Kidney glomerular epithelial cell (primary cell): Measurements from ENCODE around the gene MYPN.
A peak's percentile ranks its signal among the peaks of the same experiment; 100 is the strongest.
"Not testable (repeated sequence)": the region's sequence is repeated elsewhere in the genome, so short reads cannot be mapped to it uniquely, and the experiment has no call there.

Experiments
- DNase-seq: peaks from one replicate; lab custom pipeline; 2025; lab: John Stamatoyannopoulos, UW

Gene MYPN

GRCh38 chr10:68135922-68136792 lies 26.9 kb downstream of the MYPN start:
- peak; percentile 80 for DNase-seq

- DNase-seq: no peak
Observed at GRCh38 chr10:68137171-68137570, 27.9 kb downstream of the MYPN start.

- DNase-seq: no peak
Observed at GRCh38 chr10:68138526-68138925, 29.2 kb downstream of the MYPN start.

GRCh38 chr10:68139448-68140272 lies 30.4 kb downstream of the MYPN start:
- no peak for DNase-seq

- DNase-seq: no peak
Observed at GRCh38 chr10:68142761-68143160, 33.5 kb downstream of the MYPN start.

GRCh38 chr10:68144709-68145108 lies 35.4 kb downstream of the MYPN start:
- no peak for DNase-seq

- DNase-seq: no peak
Observed at GRCh38 chr10:68145705-68146104, 36.4 kb downstream of the MYPN start.

- DNase-seq: no peak
Observed at GRCh38 chr10:68146133-68146532, 36.8 kb downstream of the MYPN start.

- DNase-seq: no peak
Observed at GRCh38 chr10:68151453-68151852, 42.2 kb downstream of the MYPN start.

- peak; percentile 92 for DNase-seq
Observed at GRCh38 chr10:68153473-68154210, 44.4 kb downstream of the MYPN start.

GRCh38 chr10:68154211-68154497 lies 44.9 kb downstream of the MYPN start:
- no peak for DNase-seq

GRCh38 chr10:68155615-68156210 lies 46.4 kb downstream of the MYPN start:
- no peak for DNase-seq

- DNase-seq: peak; percentile 29
Observed at GRCh38 chr10:68156373-68157185, 47.3 kb downstream of the MYPN start.

GRCh38 chr10:68157522-68157921 lies 48.2 kb downstream of the MYPN start:
- not testable (repeated sequence) for DNase-seq

- DNase-seq: no peak
Observed at GRCh38 chr10:68158031-68158430, 48.7 kb downstream of the MYPN start.

GRCh38 chr10:68163735-68164134 lies 54.4 kb downstream of the MYPN start:
- DNase-seq: no peak

- no peak for DNase-seq
Observed at GRCh38 chr10:68165643-68166042, 56.4 kb downstream of the MYPN start.

GRCh38 chr10:68166871-68167585 lies 57.7 kb downstream of the MYPN start:
- no peak for DNase-seq

GRCh38 chr10:68167586-68168189 lies 58.4 kb downstream of the MYPN start:
- no peak for DNase-seq

- DNase-seq: peak; percentile 7
Observed at GRCh38 chr10:68171539-68172080, 62.3 kb downstream of the MYPN start.
